Tibial artery (tissue), 4 donors: ENCODE results near the gene SLC9B2.

Experiments used
- DNase-seq, 2 donors: peaks; one replicate each; pipeline ENCODE4 v3.0.0-alpha.2; 2019
- H3K27ac ChIP-seq, 2 donors: fragments of 200-600 bp; sonication (generic) in 1 of 2; 1 replicate in 1 of 2; 2 replicates in 1 of 2; pipeline ENCODE4 v1.5.1; 2018 to 2019; ENCODE audit warnings: mild to moderate bottlenecking in 1 of 2
- H3K27me3 ChIP-seq, 2 donors: fragments of 200-600 bp; sonication (generic) in 1 of 2; one replicate each; pipeline versions ENCODE4 v1.5.1 to v1.6.0; 2016 to 2019
- H3K36me3 ChIP-seq, 3 donors: fragments of 200-600 bp; sonication (generic) in 2 of 3; one replicate each; pipeline ENCODE4 v1.5.1; 2016 to 2019; ENCODE audit warnings: mild to moderate bottlenecking in 2 of 3
- H3K4me1 ChIP-seq, 4 donors: fragments of 200-600 bp; sonication (generic) in 2 of 4; 1 replicate in 3 of 4; 2 replicates in 1 of 4; pipeline ENCODE4 v1.5.1; 2016 to 2019
- H3K4me3 ChIP-seq, 2 donors: fragments of 200-600 bp; sonication (generic) in 1 of 2; 1 replicate in 1 of 2; 2 replicates in 1 of 2; pipeline ENCODE4 v1.5.1; 2018 to 2019; ENCODE audit warnings: mild to moderate bottlenecking in 2 of 2
- H3K9me3 ChIP-seq, 3 donors: fragments of 200-600 bp; sonication (generic) in 1 of 3; one replicate each; pipeline ENCODE4 v1.5.1; 2016 to 2019
- intact Hi-C: fragments of 100-400 bp; cut with DNase I; formaldehyde crosslinking; loops from one replicate; pipeline ENCODE4 v1.15.0; 2023; ENCODE audit warnings: low total_unique reads
- TF ChIP-seq, protein P1 (sequence below), 2 experiments: fragments of 200-600 bp in 1 of 2; fragments of 450-650 bp in 1 of 2; IDR thresholded peaks; one replicate each; pipeline ENCODE4 v1.5.1; 2017 to 2019; ENCODE audit warnings: antibody characterized with exemption in 2 of 2, mild to moderate bottlenecking in 1 of 2, moderate library complexity in 1 of 2

SLC9B2 gene

DNA sequence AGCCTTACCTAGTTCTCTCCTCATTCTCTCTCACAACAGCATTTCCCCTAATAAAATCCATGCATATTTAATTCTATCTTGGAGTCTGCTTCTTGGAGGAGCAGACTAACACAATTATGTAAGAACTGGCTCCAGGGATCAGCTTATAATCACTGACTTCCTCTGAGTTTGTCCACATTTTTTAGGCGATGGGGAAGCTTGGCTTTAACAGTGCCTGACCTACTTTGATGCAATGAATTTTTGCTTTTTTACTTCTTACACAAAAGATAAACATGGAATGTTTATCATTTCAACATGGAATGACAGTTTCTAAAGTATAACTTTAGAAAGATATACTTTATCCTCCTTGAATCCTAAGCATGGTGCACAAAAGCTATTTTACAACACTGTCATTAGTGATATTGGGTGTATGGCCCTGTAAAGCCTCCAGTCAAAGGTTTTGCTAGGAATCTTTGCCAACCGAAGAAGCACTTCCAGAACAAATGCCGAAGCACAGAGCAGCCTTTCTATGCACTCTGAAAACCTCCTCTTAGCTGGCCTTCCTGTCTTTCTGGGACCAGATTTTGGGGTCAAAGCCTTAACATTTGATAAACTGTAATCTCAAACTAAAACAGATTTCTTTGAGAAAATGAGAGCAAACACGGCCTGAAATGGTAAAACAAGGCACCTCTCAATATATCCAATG is 22.3 kb upstream of the SLC9B2 start:
- H3K4me3 ChIP-seq = peak overlapping the region; percentile 54 to 56
- peaks cover 0 to 35% (median 13%) of the 10 kb centered on the region in 4 donors for H3K4me1 ChIP-seq
- no peaks in the 10 kb centered on the region for H3K27me3 ChIP-seq
- no peak for DNase-seq
- H3K9me3 ChIP-seq = no peaks in the 10 kb centered on the region
- intact Hi-C loops = no loop called here
- peaks cover 0 to 9% (median 3%) of the 10 kb centered on the region in 3 donors for H3K36me3 ChIP-seq
- TF ChIP-seq, protein P1, sequence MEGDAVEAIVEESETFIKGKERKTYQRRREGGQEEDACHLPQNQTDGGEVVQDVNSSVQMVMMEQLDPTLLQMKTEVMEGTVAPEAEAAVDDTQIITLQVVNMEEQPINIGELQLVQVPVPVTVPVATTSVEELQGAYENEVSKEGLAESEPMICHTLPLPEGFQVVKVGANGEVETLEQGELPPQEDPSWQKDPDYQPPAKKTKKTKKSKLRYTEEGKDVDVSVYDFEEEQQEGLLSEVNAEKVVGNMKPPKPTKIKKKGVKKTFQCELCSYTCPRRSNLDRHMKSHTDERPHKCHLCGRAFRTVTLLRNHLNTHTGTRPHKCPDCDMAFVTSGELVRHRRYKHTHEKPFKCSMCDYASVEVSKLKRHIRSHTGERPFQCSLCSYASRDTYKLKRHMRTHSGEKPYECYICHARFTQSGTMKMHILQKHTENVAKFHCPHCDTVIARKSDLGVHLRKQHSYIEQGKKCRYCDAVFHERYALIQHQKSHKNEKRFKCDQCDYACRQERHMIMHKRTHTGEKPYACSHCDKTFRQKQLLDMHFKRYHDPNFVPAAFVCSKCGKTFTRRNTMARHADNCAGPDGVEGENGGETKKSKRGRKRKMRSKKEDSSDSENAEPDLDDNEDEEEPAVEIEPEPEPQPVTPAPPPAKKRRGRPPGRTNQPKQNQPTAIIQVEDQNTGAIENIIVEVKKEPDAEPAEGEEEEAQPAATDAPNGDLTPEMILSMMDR (IDR thresholded peaks at IDR 0.05) = no peak
- H3K27ac ChIP-seq = peak overlapping the region; percentile 75 to 81

DNA sequence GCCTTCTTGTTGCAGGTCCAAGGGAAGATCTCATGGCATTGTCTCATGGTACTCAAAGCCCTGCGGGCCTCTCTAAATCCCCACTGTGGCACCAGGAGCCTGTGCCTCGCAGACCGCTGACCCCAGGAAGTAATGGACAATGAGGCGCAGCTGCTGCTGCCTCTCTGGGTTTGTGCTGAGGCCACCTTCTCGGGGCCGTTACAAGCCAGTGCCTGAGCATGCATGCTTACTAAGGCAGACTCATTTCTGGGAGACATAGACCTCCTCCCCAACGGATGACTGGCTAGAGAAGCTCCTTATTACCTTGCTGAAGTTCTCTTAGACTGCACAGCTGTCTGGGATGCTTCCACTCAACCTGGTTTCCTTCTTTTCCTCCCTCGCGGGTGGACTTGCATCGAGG is 21.8 kb upstream of the SLC9B2 start:
- H3K36me3 ChIP-seq = peaks cover 0 to 11% (median 3%) of the 10 kb centered on the region in 3 donors
- H3K4me1 ChIP-seq = peaks cover 0 to 35% (median 13%) of the 10 kb centered on the region in 4 donors
- TF ChIP-seq, protein P1 (IDR thresholded peaks at IDR 0.05) = no peak
- no peaks in the 10 kb centered on the region for H3K27me3 ChIP-seq
- H3K9me3 ChIP-seq = no peaks in the 10 kb centered on the region
- intact Hi-C loops = no loop called here
- H3K27ac ChIP-seq = peak overlapping the region; percentile 75 to 81
- peak overlapping the region; percentile 54 to 56 for H3K4me3 ChIP-seq
- no peak for DNase-seq

GRCh38 chr4:103097112-103097511 is 20.6 kb upstream of the SLC9B2 start:
- intact Hi-C loops = no loop called here
- H3K4me3 ChIP-seq = no peak overlapping the region
- TF ChIP-seq, protein P1 (IDR thresholded peaks at IDR 0.05) = no peak
- H3K36me3 ChIP-seq = peaks cover 3 to 11% (median 3%) of the 10 kb centered on the region in 3 donors
- H3K9me3 ChIP-seq = no peaks in the 10 kb centered on the region
- no peak for DNase-seq
- no peaks in the 10 kb centered on the region for H3K27me3 ChIP-seq
- H3K4me1 ChIP-seq = peaks cover 0 to 35% (median 13%) of the 10 kb centered on the region in 4 donors
- no peak overlapping the region for H3K27ac ChIP-seq

DNA sequence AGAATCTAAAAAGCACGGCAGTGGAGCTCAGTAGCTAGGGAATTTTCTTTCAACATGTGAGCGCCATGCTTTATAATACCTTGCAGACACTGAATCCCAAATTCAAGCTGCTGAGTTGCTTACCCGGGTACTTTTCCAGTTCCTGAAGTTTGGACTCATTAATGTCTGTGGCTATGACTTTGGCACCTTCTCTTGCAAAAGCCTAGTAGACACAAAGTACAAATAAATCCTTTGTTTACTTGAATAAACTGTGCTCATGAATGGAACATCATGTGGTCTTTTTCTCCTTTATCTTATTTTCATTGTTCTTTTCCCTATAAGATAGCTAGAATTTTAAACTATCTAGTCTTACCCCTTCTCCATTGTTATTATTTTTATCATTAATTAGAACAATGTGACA is 18.5 kb upstream of the SLC9B2 start:
- H3K36me3 ChIP-seq = peaks cover 14 to 22% (median 21%) of the 10 kb centered on the region in 3 donors
- TF ChIP-seq, protein P1 (IDR thresholded peaks at IDR 0.05) = no peak
- H3K4me1 ChIP-seq = peaks cover 0 to 39% (median 13%) of the 10 kb centered on the region in 4 donors
- no peaks in the 10 kb centered on the region for H3K9me3 ChIP-seq
- intact Hi-C loops = no loop called here
- no peaks in the 10 kb centered on the region for H3K27me3 ChIP-seq
- no peak for DNase-seq
- H3K27ac ChIP-seq = no peak overlapping the region
- no peak overlapping the region for H3K4me3 ChIP-seq

DNA sequence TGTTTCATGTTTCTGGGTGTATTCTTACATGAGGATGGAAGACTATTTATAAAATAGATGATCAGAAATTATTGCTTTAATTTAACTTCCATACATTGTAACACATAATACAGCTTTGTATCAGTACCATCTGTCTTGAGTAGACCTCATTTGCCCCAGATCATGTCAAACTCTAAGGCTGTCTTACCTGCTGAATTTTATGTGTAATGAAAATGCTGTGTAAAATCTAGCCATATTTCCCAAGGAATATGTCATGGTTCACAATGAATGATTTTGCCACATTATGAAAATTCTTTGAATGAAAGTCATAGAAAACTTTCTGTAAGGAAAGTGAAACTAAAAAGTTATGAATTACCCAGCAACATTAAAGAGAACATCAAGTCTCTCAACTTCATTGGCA is 15.7 kb upstream of the SLC9B2 start:
- H3K27ac ChIP-seq = no peak overlapping the region
- H3K36me3 ChIP-seq = peaks cover 42 to 49% (median 48%) of the 10 kb centered on the region in 3 donors
- TF ChIP-seq, protein P1 (IDR thresholded peaks at IDR 0.05) = no peak
- H3K27me3 ChIP-seq = no peaks in the 10 kb centered on the region
- no peak for DNase-seq
- no peak overlapping the region for H3K4me3 ChIP-seq
- H3K9me3 ChIP-seq = no peaks in the 10 kb centered on the region
- H3K4me1 ChIP-seq = peaks cover 0 to 19% (median 0%) of the 10 kb centered on the region in 4 donors
- intact Hi-C loops = no loop called here
